HG03159 (cell line): ENCODE measurements around the gene DNAH11.

ENCODE experiments used
- ATAC-seq: cut with Tn5 transposase; IDR thresholded peaks from one replicate; pipeline ENCODE4 v1.9.1; 2021; ENCODE audit warnings: mild to moderate bottlenecking, moderate library complexity; ENCODE audit not compliant: unreplicated experiment

DNAH11 gene

DNA sequence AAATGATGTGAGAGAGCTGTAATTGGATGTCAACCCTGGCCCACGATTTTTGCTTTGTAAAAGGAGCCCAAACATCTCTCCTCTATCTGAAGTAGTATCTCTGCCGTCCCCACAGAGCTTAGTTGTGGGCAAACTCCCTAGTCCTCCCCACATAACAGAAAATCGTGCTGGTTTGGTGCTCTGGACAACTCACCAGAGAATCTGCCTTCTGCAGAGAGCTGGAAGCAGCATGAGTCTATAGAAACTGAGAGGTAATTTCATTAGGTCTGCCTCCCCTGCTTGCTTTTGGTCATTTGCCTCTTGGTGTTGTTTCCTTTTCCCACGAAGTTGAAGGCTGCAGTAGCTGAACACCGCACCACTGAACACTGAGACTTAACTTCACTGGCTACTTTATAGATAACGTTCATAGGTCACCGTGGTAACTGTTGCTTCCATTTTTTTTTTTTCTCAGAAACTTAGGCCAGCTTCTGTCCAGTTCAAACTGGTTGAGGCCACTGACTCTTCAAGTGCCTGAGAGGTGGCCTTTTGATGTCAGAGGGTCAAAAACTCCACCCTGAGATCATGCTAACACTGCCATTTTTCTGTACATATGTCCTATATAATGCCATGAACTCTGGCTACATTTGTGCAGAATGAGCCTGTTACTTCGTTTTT lies 406.2 kb downstream of the DNAH11 start:
- no peak for ATAC-seq
